WERI-Rb-1 (cell line): Measurements from ENCODE around the gene GNA12.

Experiments
- DNase-seq: peaks from one replicate; pipeline ENCODE4 v3.0.0-alpha.2; 2020
- H3K27ac ChIP-seq: fragments of 250-450 bp; sonication (Bioruptor Pico); 2 replicates; pipeline ENCODE4 v1.5.1; 2020; ENCODE audit warnings: mild to moderate bottlenecking, moderate library complexity
- H3K27me3 ChIP-seq: fragments of 250-450 bp; sonication (Bioruptor Pico); 2 replicates; pipeline ENCODE4 v1.5.1; 2021; ENCODE audit warnings: mild to moderate bottlenecking, low read depth, moderate library complexity; ENCODE audit not compliant: insufficient read depth, severe bottlenecking
- H3K36me3 ChIP-seq: fragments of 250-450 bp; sonication (Bioruptor Pico); 2 replicates; pipeline ENCODE4 v1.5.1; 2020; ENCODE audit warnings: mild to moderate bottlenecking, moderate library complexity
- H3K4me3 ChIP-seq: 2 replicates; pipeline ENCODE4 v1.5.1; 2011; ENCODE audit warnings: low read depth, mild to moderate bottlenecking, control low read depth, low read length
- H3K9me3 ChIP-seq: fragments of 250-450 bp; sonication (Bioruptor Pico); 2 replicates; pipeline ENCODE4 v1.5.1; 2021; ENCODE audit warnings: mild to moderate bottlenecking, moderate library complexity; ENCODE audit not compliant: severe bottlenecking
- CTCF ChIP-seq: IDR thresholded peaks from 2 replicates; pipeline ENCODE4 v1.5.1; 2011; ENCODE audit warnings: low read depth, mild to moderate bottlenecking, control low read depth, inconsistent platforms, low read length

Gene GNA12

GRCh38 chr7:2826771-2827170, 17.3 kb downstream of the GNA12 start:
- TF ChIP-seq CTCF = no peak
- Histone ChIP-seq H3K9me3 (no peaks in the 10 kb centered on the region), H3K27me3 (no peaks in the 10 kb centered on the region), H3K36me3 (no peaks in the 10 kb centered on the region; the same call in 1 of the 2 replicates), H3K27ac (no peak overlapping the region), H3K4me3 (no peak overlapping the region)
- no peak for DNase-seq

GRCh38 chr7:2825559-2826227, 18.4 kb downstream of the GNA12 start:
- no peak overlapping the region for H3K4me3 ChIP-seq

GRCh38 chr7:2824678-2825461, 19.2 kb downstream of the GNA12 start:
- Histone ChIP-seq H3K27me3 (no peaks in the 10 kb centered on the region), H3K4me3 (no peak overlapping the region), H3K36me3 (no peaks in the 10 kb centered on the region; the same call in 1 of the 2 replicates), H3K9me3 (no peaks in the 10 kb centered on the region), H3K27ac (no peak overlapping the region)
- no peak for DNase-seq
- no peak for TF ChIP-seq CTCF

More at GRCh38 chr7:2825559-2826227, 18.4 kb downstream of the GNA12 start:
- TF ChIP-seq CTCF = no peak
- Histone ChIP-seq H3K9me3 (no peaks in the 10 kb centered on the region), H3K27me3 (no peaks in the 10 kb centered on the region), H3K27ac (no peak overlapping the region), H3K36me3 (no peaks in the 10 kb centered on the region; the same call in 1 of the 2 replicates)
- no peak for DNase-seq

- no peaks in the 10 kb centered on the region for H3K27me3 ChIP-seq
- H3K36me3 ChIP-seq = no peaks in the 10 kb centered on the region; the same call in 1 of the 2 replicates
- H3K27ac ChIP-seq = no peak overlapping the region
- no peak overlapping the region for H3K4me3 ChIP-seq
- H3K9me3 ChIP-seq = no peaks in the 10 kb centered on the region
- no peak for TF ChIP-seq CTCF
- DNase-seq = no peak
These were observed 20.0 kb downstream of the GNA12 start for GRCh38 chr7:2824026-2824677.

- no peak for DNase-seq
- TF ChIP-seq CTCF = no peak
- Histone ChIP-seq H3K36me3 (no peaks in the 10 kb centered on the region; the same call in 1 of the 2 replicates), H3K27ac (no peak overlapping the region), H3K4me3 (no peak overlapping the region), H3K27me3 (no peaks in the 10 kb centered on the region), H3K9me3 (no peaks in the 10 kb centered on the region)
These were observed 21.0 kb downstream of the GNA12 start for GRCh38 chr7:2823130-2823529.
